GM19324 (cell line): ENCODE data around the gene MMAB.

Experiments
- ATAC-seq: cut with Tn5 transposase; IDR thresholded peaks from one replicate; pipeline ENCODE4 v1.9.1; 2021; ENCODE audit warnings: mild to moderate bottlenecking, moderate library complexity; ENCODE audit not compliant: unreplicated experiment, low FRiP score

The MMAB gene

GRCh38 chr12:109542876-109543275, 30.4 kb downstream of the MMAB start:
- no peak for ATAC-seq

GRCh38 chr12:109542014-109542413, 31.3 kb downstream of the MMAB start:
- no peak for ATAC-seq

GRCh38 chr12:109541413-109541726, 31.9 kb downstream of the MMAB start:
- no peak for ATAC-seq

- no peak for ATAC-seq
These were observed 32.5 kb downstream of the MMAB start for GRCh38 chr12:109540526-109541412.

- no peak for ATAC-seq
These were observed 33.8 kb downstream of the MMAB start for GRCh38 chr12:109539508-109539907.

GRCh38 chr12:109538191-109538863, 35.0 kb downstream of the MMAB start:
- ATAC-seq, result no peak

- ATAC-seq, result no peak
These were observed 36.2 kb downstream of the MMAB start for GRCh38 chr12:109537136-109537535.

- no peak for ATAC-seq
These were observed 37.4 kb downstream of the MMAB start for GRCh38 chr12:109535863-109536250.

- ATAC-seq, result no peak
These were observed 38.0 kb downstream of the MMAB start for GRCh38 chr12:109535231-109535862.

- no peak for ATAC-seq
These were observed 38.8 kb downstream of the MMAB start for GRCh38 chr12:109534456-109534855.

- no peak for ATAC-seq
These were observed 39.9 kb downstream of the MMAB start for GRCh38 chr12:109533487-109533740.

- ATAC-seq, result no peak
These were observed 40.4 kb downstream of the MMAB start for GRCh38 chr12:109532721-109533486.

- ATAC-seq, result no peak
These were observed 41.9 kb downstream of the MMAB start for GRCh38 chr12:109531411-109531810.

- ATAC-seq, result no peak
These were observed 43.3 kb downstream of the MMAB start for GRCh38 chr12:109529691-109530640.

GRCh38 chr12:109527489-109528123, 45.7 kb downstream of the MMAB start:
- ATAC-seq, result no peak

GRCh38 chr12:109525279-109525585, 48.1 kb downstream of the MMAB start:
- no peak for ATAC-seq

GRCh38 chr12:109524466-109525278, 48.6 kb downstream of the MMAB start:
- ATAC-seq, result no peak

- ATAC-seq, result no peak
These were observed 49.8 kb downstream of the MMAB start for GRCh38 chr12:109523504-109523903.

- ATAC-seq, result no peak
These were observed 50.2 kb downstream of the MMAB start for GRCh38 chr12:109523071-109523470.
